NCI-H2227 (cell line): ENCODE data around the gene PADI4.

Experiments
- DNase-seq: peaks from one replicate; lab custom pipeline; 2025; ENCODE audit not compliant: unreplicated experiment; lab: John Stamatoyannopoulos, UW

PADI4 gene

DNA sequence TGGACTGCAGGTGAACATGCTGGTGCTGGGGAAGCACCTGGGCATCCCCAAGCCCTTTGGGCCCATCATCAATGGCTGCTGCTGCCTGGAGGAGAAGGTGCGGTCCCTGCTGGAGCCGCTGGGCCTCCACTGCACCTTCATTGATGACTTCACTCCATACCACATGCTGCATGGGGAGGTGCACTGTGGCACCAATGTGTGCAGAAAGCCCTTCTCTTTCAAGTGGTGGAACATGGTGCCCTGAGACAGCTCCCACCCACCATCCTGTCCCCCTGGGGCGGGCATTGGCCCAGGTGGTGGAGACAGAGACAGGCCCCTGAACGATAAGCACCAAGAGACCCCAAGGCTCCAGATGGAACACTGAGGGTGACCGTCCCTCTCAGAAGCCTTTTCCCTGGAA, 25.2 kb upstream of the PADI4 start:
- DNase-seq, result no peak

DNA sequence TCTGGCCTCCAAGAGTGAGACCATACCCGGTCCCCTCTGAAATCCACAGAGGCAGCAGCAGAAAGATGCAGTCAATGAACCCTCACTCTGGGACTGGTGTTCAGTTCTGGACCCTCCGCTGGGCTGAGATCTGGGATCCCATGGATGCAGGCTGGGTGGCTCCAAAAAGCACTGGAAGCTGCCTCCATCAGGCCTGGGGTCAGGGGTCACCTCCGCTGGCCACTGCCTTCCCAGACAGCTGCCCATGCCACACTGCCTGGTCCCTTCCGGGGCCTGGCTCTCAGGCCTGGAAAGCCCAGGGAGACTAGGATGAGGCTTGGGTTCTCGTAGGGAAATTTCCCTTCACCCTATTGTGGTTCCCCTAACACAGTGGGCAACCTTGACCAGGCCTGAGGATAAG, 21.4 kb upstream of the PADI4 start:
- no peak for DNase-seq

- no peak for DNase-seq
Measured at GRCh38 chr1:17287130-17287776, 20.7 kb upstream of the PADI4 start.

DNA sequence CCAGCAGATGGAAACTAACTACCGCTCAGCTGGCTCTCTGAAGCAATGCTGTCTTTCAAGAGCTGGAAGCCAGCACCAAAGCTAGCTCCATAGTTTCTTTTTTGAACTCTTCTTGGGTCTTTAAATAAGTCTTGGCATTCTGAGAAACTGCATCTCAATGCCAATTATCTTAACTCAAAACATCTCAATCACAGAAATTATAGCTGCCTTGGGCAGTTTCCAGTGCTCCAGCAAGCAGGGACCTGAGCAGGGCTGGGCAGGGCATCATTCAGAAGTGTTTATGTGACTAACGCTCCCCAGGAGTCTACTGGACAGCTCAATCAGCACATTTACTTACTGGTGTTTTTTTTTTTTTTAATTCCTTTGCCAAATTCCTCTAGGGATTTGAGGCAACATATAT, 18.3 kb upstream of the PADI4 start:
- DNase-seq, result no peak

DNA sequence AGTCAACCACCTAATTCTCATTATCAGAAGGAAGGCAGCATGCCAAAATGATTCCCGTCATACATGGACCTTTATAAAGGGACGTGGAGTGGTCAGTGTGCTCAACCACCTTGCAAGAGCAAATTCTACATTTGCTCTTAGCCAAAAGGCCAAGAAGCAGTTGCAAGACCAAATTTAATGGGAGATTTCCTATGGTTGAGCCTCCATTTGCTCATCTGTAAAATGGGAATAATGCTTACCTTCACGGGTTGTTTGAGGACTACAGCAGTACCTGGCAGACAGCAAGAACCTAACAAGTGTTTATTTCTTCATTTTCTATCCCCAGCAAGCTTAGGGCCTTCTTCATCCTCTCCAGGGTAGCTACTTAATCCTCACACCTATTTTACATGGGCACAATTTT, 17.4 kb upstream of the PADI4 start:
- no peak for DNase-seq

- no peak for DNase-seq
Measured at GRCh38 chr1:17292299-17293160, 15.5 kb upstream of the PADI4 start.

DNA sequence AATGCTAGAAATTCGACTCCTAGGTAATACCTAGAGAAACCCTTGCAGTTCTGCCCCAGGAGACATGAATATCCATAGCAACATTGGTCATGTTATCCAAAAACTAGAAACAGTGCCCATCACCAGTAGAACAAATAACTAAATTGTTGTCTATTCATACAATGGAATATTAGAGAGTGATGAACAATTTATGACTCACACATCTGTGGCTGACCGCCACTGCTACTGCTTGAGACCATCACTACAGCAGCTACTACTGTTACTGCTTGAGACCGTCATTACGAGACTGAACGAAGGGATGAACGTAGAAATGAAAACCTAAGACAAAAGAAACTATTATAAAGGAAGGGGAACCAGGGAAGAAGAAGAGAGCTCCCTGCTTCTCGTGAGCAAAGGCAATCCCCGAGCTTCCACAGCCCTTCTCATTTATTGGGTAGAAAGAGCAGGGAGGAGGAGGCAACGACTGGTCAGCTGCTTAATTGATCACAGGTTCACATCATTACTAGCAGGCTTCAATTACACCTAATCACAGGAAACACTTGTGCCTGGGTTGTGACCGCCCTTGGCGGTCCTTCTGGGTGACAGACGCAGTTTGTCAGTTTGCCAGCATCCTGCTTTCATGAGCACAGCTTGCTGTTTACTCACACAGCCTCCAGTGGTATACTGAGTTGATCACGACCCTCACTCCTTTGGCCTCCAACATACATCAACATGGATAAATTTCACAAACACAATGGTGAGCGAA, 14.1 kb upstream of the PADI4 start:
- no peak for DNase-seq

- no peak for DNase-seq
Measured at GRCh38 chr1:17295292-17295691, 12.7 kb upstream of the PADI4 start.

DNA sequence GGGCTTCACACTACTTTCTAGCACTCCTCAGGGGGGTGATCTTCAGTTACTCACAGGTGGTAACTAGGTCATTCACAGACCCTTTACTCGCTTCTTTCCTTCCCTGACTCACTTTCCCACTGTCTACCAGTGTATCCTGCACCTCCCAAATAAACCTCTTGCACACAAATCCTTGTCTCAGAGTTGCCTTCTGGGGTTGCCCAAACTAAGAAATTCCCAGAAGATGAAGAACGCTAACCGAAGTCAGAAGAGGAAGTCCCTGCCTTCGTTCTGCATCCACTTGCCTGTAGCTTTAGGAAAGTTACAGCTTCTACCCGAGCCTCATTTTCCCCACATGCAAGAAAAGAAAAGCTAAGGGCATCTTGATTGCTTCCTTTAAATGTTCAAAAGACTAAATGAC, 11.9 kb upstream of the PADI4 start:
- DNase-seq, result no peak

- no peak for DNase-seq
Measured at GRCh38 chr1:17297991-17298390, 10.0 kb upstream of the PADI4 start.

DNA sequence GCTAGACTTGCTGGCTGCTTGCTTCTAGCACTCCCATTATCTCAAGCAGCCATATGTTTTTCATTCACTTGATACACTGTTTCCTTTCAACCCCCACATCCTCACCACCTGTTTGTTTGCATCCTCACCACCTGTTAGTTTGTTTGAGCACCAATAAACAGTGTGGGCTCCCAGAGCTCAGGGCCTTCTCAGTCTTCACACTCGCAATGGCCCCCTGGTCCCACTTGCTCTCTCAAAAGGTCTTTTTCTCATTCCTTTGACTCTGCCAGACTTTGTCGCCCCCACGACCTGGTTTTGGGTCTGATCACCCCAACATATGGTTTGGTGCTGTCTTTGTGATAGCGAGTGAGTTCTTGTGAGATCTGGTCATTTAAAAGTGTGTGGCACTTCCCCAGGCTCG, 6.2 kb upstream of the PADI4 start:
- DNase-seq, result no peak

DNA sequence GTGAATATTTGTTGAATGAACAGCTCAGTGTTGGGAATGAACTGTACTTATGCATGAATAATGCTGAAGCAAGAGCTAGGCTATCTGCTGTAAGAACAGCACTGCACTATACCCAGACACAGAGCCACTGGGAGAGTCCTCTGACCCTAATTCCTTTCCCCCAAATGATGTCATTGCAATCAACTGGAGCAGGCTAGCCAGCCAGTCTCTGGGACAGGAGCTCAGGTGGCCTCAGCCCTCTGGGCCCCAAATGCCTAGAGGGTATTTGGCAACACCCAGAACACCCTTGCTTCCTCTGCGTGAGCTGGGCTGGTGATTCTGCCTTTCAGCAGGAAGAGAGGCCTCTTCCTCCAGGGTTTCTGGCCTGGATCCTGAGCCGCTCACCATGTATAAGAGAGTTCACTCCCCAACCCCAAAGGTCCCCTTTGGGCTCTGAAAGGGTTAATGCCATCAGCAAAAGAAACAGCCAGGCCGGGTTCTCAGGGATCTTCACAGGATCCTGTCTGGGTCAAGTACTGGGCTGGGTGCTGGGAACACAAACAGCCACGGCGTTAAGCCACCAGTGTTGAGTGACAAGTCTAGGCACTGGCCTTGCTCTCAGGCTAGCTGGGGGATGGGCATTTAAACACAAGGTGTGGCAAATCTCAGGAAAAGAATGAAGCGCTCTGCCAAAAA, 3.7 kb upstream of the PADI4 start:
- no peak for DNase-seq

GRCh38 chr1:17304826-17305175, 3.2 kb upstream of the PADI4 start:
- no peak for DNase-seq

DNA sequence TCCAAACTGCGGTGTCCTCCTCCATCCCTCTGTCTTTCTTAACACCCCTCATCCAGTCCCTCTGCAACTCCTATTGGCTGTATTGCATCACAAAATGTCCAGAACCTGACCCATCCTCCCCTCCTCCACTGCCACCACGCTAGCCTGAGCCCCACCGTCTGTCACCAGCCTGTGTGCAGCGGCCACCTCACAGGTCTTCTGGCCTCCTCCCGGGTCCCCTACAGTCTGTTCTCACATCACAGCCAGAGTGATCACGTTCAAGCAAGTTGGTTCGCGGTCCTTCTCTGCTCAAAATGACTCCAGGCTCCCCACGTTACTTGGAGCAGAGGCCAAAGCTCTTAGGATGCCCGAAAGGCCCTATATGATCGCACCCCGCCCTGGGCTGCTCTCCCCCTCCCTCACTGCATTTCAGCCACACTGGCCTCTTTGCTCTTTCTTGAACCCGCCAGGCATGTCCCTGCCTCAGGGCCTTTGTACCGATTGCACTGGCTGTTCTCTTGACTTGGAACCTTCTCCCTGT, 2.4 kb upstream of the PADI4 start:
- DNase-seq, result no peak

GRCh38 chr1:17306407-17306806, 1.6 kb upstream of the PADI4 start:
- DNase-seq, result no peak

- no peak for DNase-seq
Measured at GRCh38 chr1:17306921-17307320, 1.1 kb upstream of the PADI4 start.

- no peak for DNase-seq
Measured at GRCh38 chr1:17307329-17307728, 668 bp upstream of the PADI4 start.

DNA sequence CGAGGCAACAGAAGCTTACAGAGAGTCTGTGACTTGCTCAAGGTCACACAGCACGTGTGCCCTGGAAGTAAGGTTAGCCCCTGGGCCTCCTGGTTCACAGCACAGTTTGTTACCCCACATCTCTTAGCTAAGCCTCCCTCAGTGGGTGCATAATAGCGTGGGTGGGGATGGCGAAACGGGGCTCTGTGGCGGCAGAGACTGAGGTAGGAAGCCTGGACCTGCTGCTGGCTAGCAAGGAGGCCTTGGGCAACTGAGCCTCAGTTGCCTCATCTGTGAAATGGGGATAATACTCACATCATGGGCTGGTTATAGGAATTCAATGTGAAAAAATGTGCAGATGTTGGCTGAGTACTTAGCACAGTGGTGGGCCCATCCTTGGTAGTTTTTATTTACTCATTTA, 596 bp downstream of the PADI4 start:
- no peak for DNase-seq

DNA sequence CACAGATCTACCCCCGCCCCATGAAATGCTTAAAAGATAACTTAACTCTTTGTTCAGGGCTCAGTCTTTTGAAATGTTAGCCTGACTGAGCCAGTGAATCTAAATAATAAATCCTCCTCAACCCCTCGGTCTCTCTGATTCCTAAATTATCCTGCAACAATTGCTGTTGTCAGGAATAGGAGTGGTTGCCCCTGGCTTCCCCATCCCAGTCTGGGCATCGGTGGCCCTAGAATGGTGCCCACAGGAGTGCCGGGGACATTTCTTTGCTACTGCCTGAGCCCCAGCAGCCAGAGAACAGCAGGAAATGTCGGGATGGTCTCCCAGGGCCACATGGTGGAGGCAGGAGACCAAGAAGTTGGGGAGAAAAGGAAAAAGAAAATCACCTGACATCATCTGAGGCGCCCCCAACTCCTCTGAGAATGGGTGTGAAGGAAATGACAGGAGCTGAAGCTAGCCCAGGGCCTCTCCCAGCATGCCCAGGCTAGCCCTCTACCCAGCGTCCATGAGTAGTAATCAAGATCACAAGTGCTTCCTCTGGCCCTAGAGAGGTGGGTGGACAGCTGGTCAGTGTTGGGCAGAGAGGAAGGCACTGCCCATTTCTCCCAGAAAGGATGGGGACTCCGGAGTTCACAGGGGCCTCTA, 1.6 kb downstream of the PADI4 start:
- no peak for DNase-seq

GRCh38 chr1:17310068-17310640, 2.2 kb downstream of the PADI4 start:
- DNase-seq, result no peak
